ENCODE data around the gene RBM4B.
A peak's percentile ranks its signal among the peaks of the same experiment; 100 is the strongest.
"Not testable (repeated sequence)": the region's sequence is repeated elsewhere in the genome, so short reads cannot be mapped to it uniquely, and the experiment has no call there.

The RBM4B gene

GRCh38 chr11:66677599-66678375 lies at the start of gene RBM4B:
RBM4B (minus strand) TSS chr11:66677887; CDS start chr11:66677079, 808 bp downstream.
- DNase-seq = peak; percentile 99

- no peak for DNase-seq
Measured at GRCh38 chr11:66725647-66726046, 48.0 kb upstream of the RBM4B start.

- DNase-seq = no peak
Measured at GRCh38 chr11:66725114-66725513, 47.4 kb upstream of the RBM4B start.

- not testable (repeated sequence) for DNase-seq
Measured at GRCh38 chr11:66724167-66724566, 46.5 kb upstream of the RBM4B start.

GRCh38 chr11:66723693-66724092 lies 46.0 kb upstream of the RBM4B start:
- no peak for DNase-seq

- DNase-seq = no peak
Measured at GRCh38 chr11:66722745-66723651, 45.3 kb upstream of the RBM4B start.

- DNase-seq = no peak
Measured at GRCh38 chr11:66721939-66722338, 44.3 kb upstream of the RBM4B start.

GRCh38 chr11:66720899-66721470 lies 43.3 kb upstream of the RBM4B start:
- DNase-seq = no peak

GRCh38 chr11:66720223-66720898 lies 42.7 kb upstream of the RBM4B start:
- no peak for DNase-seq

GRCh38 chr11:66719111-66719872 lies 41.6 kb upstream of the RBM4B start:
- no peak for DNase-seq

GRCh38 chr11:66718320-66718971 lies 40.8 kb upstream of the RBM4B start:
- no peak for DNase-seq

- DNase-seq = no peak
Measured at GRCh38 chr11:66717925-66718319, 40.2 kb upstream of the RBM4B start.

GRCh38 chr11:66716996-66717395 lies 39.3 kb upstream of the RBM4B start:
- no peak for DNase-seq

GRCh38 chr11:66715346-66716085 lies 37.8 kb upstream of the RBM4B start:
- DNase-seq = no peak

- DNase-seq = no peak
Measured at GRCh38 chr11:66713746-66714480, 36.2 kb upstream of the RBM4B start.

GRCh38 chr11:66710384-66710930 lies 32.8 kb upstream of the RBM4B start:
- DNase-seq = no peak

GRCh38 chr11:66708701-66709100 lies 31.0 kb upstream of the RBM4B start:
- no peak for DNase-seq

GRCh38 chr11:66708094-66708493 lies 30.4 kb upstream of the RBM4B start:
- DNase-seq = no peak

- DNase-seq = no peak
Measured at GRCh38 chr11:66707486-66707885, 29.8 kb upstream of the RBM4B start.

- no peak for DNase-seq
Measured at GRCh38 chr11:66706989-66707388, 29.3 kb upstream of the RBM4B start.
